T-helper 22 cell (primary cell): ENCODE measurements around the gene TRDN.
"Not testable (repeated sequence)": the region's sequence is repeated elsewhere in the genome, so short reads cannot be mapped to it uniquely, and the experiment has no call there.

Source experiments
- DNase-seq: peaks from one replicate; pipeline ENCODE4 v3.0.0-alpha.2; 2020; ENCODE audit warnings: low read depth

The TRDN gene

GRCh38 chr6:123398072-123398471, 238.7 kb downstream of the TRDN start:
- no peak for DNase-seq

GRCh38 chr6:123393331-123393730, 243.4 kb downstream of the TRDN start:
- no peak for DNase-seq

- DNase-seq, result no peak
These were observed 253.0 kb downstream of the TRDN start for GRCh38 chr6:123383718-123384117.

- DNase-seq, result no peak
These were observed 256.5 kb downstream of the TRDN start for GRCh38 chr6:123380257-123380656.

GRCh38 chr6:123372737-123373136, 264.0 kb downstream of the TRDN start:
- no peak for DNase-seq

GRCh38 chr6:123363912-123364311, 272.8 kb downstream of the TRDN start:
- no peak for DNase-seq

GRCh38 chr6:123360359-123360758, 276.4 kb downstream of the TRDN start:
- DNase-seq, result no peak

- DNase-seq, result no peak
These were observed 284.0 kb downstream of the TRDN start for GRCh38 chr6:123352705-123353104.

GRCh38 chr6:123352279-123352678, 284.5 kb downstream of the TRDN start:
- DNase-seq, result no peak

GRCh38 chr6:123343836-123344235, 292.9 kb downstream of the TRDN start:
- DNase-seq, result no peak

GRCh38 chr6:123338394-123338793, 298.4 kb downstream of the TRDN start:
- no peak for DNase-seq

- no peak for DNase-seq
These were observed 303.6 kb downstream of the TRDN start for GRCh38 chr6:123333000-123333756.

GRCh38 chr6:123332070-123332469, 304.7 kb downstream of the TRDN start:
- DNase-seq, result no peak

- no peak for DNase-seq
These were observed 307.4 kb downstream of the TRDN start for GRCh38 chr6:123329337-123329736.

- no peak for DNase-seq
These were observed 313.1 kb downstream of the TRDN start for GRCh38 chr6:123323452-123324329.

GRCh38 chr6:123321020-123321419, 315.7 kb downstream of the TRDN start:
- DNase-seq, result no peak

- no peak for DNase-seq
These were observed 319.9 kb downstream of the TRDN start for GRCh38 chr6:123316733-123317323.

- DNase-seq, result not testable (repeated sequence)
These were observed 322.3 kb downstream of the TRDN start for GRCh38 chr6:123314459-123314858.

- no peak for DNase-seq
These were observed 327.6 kb downstream of the TRDN start for GRCh38 chr6:123309130-123309529.

GRCh38 chr6:123306334-123306733, 330.4 kb downstream of the TRDN start:
- no peak for DNase-seq

- no peak for DNase-seq
These were observed 341.1 kb downstream of the TRDN start for GRCh38 chr6:123295672-123296071.

GRCh38 chr6:123295181-123295580, 341.6 kb downstream of the TRDN start:
- DNase-seq, result no peak

GRCh38 chr6:123288649-123289048, 348.1 kb downstream of the TRDN start:
- DNase-seq, result no peak
